HG02840 (cell line): Measurements from ENCODE around the gene CHCHD4.

Experiments
- ATAC-seq: cut with Tn5 transposase; IDR thresholded peaks from one replicate; pipeline ENCODE4 v1.9.1; 2021; ENCODE audit warnings: mild to moderate bottlenecking, moderate library complexity, moderate number of reproducible peaks; ENCODE audit not compliant: unreplicated experiment, low FRiP score

Gene CHCHD4

DNA sequence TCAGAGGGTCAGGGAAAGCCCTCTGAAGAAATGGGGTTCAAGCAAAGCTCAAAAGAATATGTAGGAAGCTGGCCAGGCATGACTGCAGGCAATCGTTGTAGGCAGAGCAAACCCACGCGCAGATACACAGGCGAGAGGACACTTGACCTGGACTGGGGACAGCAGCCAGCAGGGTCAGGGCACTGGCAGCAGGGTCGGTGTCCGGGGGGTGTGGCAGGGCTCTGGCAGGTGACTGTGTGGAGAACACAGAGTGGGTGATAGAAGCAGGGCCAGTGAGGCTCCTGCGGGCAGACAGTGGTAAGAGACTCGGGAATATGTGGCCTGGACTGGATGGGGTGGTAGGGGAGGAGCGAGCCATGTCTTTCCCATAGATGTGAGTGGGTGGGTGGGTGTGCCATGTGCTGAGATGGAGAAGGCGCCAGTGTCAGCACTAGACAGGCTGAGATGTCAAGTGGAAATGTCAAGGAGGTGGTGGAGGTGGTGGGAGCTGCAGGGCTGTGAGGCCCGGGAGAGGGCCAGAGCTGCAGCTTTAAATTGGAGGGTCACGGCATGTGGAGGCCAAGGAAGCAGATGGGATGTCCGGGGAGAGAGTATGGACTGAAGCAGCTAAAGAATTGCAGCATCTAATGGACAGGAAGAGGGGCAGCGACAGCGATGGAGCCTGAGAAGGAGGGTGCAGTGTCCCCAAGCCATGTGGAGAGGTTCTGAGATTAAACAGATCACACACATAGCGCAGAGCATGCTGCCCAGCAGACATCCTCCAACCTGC is 13.6 kb upstream of the CHCHD4 start:
- ATAC-seq, result no peak

DNA sequence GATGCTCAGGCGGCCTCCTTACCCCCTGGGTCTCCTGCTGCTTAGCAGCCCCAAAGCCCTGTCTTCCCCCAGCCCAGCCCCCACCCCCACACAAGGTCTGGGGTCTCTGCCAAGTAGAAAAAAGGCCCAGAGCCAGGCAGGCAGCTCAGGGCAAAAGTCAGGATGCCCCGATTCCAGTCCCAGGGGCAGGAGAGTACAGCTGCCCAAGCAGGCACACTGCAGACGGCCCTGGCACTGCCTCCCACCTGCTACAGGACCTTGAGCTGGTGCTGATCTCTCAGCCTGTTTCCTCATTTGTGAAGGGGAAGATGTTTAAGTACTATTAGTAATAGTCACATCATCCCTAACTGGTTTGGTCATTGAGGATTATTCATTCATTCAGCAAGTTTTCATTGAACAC is 12.8 kb upstream of the CHCHD4 start:
- ATAC-seq, result no peak

DNA sequence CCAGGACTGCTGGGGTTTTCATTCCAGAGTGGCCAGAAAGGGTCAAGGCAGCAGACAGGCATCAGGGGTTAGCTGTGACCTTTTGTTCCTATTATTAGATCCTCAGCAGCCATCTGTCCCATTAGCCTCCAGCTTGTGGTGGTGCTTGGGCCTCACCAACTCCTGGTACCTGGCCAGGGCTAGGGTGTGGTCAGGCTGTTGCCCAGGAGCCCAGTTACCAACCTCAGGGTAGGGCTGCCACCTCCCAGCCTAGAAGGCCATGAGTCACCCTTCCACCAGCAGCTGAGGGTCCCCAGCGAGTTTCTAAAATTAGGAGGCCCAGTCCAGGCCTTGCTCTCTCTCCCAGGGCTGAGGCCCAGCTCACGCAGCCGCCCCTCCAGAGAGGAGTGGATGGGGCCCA is 12.3 kb upstream of the CHCHD4 start:
- ATAC-seq, result no peak

- ATAC-seq, result no peak
Observed at GRCh38 chr3:14135581-14135980, 10.9 kb upstream of the CHCHD4 start.

- ATAC-seq, result no peak
Observed at GRCh38 chr3:14134291-14134690, 9.6 kb upstream of the CHCHD4 start.

DNA sequence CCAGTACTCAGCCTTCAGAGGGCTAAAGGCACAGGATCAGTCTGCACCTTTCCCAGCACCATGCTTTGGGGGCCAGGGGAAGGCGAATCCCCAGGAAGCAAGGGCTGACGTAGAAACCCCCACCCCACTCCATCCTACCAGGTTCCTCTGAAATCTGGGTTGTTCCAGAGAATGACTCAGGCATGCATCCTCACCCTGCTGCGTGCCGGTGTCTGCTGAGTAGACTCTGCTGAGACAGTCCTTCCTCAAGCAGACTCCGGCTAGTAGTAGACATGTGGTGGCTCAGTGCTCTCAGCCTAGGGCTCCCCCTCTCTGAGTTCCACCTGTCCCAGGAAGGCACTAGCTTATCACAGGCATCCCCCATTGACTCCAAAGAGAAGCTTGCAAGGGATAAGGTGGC is 9.2 kb upstream of the CHCHD4 start:
- ATAC-seq, result no peak

- ATAC-seq, result no peak
Observed at GRCh38 chr3:14133188-14133800, 8.6 kb upstream of the CHCHD4 start.

DNA sequence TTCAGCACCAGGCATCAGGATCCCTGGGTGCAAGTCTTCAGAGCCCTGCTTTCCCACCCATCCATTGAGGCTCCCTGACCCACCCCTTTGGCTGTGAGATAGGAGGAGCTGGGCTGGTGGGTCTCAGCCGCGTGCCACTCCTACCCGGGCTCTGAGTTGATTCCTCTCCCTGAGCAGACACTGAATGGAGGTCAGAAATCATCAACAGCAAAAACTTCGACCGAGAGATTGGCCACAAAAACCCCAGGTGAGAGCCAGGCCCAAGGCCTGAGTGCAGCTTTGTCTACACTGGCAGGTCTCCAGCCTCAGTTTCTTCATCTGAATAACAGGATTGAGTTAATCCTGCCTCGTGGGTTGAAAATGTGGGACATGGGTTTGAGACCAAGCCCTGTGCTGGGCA is 8.0 kb upstream of the CHCHD4 start:
- no peak for ATAC-seq

- no peak for ATAC-seq
Observed at GRCh38 chr3:14132120-14132519, 7.5 kb upstream of the CHCHD4 start.

DNA sequence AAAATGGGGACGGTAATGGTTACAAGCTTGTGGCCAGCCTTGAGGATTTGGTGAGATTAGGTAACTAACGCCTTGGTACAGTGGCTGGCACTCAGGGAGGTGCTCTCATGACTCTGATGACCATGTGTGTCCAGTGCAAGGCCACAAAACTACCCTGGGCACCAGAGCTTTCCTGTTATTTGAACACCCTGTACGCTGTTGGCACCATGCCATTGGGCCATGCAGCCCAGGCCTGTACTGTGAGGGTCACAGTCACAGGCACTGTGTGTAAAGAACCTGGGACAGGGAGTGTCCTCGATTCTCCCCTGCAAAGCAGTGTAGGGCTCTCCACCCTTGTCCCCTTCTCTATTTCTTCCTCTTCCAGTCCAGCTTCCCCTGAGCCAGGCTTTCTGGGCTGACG is 6.5 kb upstream of the CHCHD4 start:
- no peak for ATAC-seq

DNA sequence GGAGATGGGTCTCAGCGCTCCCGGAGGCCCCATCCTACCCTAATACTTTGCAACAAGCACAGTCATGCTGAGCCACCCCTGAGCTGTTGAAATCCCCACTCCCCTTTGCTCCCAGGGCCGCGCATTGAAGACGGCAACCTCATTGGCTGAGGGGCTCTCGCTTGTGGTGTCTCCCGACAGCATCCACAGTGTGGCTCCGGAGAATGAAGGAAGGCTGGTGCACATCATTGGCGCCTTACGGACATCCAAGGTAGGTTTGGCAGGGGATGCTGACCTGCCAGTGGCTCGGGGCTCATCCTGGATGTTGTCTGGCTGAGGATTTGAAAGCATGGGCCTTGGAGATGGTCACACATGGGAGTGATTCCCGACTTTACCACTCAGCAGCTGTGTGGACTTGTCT is 6.0 kb upstream of the CHCHD4 start:
- ATAC-seq, result no peak

DNA sequence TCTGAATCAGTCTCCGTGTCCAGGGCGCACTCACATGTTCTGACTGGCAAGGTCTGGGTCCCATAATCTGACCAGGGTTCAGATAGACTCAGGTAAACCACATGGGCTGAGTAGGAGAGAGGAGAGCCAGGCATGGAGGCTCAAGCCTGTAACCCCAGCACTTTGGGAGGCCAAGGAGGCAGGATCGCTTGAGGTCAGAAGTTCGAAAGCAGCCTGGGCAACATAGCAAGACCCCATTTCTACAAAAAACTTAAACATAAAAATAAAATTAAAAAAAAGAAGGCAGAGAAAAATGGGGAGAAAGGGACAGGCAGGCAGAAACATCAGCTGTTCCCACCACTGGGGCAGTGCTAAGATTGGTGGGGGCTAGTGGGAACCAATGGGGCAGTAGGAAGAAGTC is 5.6 kb upstream of the CHCHD4 start:
- ATAC-seq, result no peak

- ATAC-seq, result no peak
Observed at GRCh38 chr3:14129296-14129695, 4.6 kb upstream of the CHCHD4 start.

GRCh38 chr3:14128724-14129123 is 4.1 kb upstream of the CHCHD4 start:
- no peak for ATAC-seq

GRCh38 chr3:14127516-14128161 is 3.0 kb upstream of the CHCHD4 start:
- no peak for ATAC-seq

DNA sequence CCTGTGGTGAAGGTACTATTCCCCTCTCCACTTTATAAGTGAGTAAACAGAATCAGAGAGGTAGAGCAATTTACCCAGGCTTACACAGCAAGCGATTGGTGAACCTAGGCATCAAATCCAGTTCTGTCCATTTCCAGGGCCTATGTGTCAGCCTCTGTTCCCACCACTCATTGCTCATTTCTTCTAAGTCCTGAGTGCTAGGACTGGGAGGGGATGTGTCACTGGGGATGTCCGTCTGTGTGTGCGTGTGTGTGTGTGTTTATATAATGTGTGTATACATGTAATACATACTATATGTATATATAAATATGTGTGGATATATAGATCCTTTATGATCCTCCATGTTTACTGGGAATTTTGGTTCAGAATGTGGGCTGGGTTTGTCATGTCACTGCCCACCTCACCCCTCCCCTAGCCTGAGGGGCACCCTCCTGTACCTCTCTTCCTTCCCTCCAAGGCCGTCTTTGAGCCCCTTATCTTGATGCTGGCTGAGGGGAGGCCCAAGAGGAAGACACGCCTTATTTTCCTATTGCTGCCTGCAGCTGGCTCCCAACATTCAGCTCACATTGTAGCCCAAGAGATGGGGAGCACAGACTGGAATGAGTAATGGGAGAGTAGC is 2.3 kb upstream of the CHCHD4 start:
- ATAC-seq, result no peak

DNA sequence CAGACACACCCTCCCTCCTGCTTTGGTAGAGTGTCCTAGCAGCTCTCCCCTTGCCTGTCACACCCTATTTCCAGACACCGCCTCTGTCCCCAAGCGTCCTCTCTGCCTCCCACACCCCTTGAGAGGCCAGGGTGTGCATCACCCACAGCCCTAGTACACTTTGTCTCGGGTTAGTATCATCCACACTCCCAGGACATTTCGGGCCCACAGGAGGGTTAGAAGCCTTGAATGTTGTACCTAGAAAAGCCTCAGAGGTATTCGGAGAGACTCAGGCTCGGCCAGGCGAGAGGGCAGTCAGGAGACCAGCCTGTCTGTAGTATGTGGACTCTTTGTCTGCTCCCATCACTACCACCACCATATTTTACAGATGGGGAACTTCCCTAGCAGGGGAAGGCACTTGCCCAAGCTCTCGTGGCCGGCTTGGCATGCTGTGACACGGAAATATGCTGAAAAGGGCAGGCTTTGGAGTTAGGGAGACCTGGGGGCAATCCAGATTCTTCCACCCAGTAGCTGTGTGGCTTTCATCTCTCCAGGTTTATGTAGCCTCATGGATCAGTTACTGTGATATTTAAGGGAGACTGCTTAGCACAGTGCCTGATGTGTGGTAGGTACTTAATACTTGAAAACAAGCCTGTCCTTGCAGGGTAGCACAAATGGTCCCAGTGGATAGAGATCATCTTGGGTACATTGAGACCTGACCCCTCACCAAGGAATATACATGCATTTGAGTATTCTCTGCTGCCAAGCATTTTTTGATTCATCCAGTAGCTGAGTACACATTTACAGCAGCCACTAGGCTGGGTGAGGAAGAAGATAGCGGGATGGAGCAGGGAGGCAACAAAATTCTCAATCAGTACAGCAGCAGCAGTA is 1.6 kb upstream of the CHCHD4 start:
- ATAC-seq, result no peak

DNA sequence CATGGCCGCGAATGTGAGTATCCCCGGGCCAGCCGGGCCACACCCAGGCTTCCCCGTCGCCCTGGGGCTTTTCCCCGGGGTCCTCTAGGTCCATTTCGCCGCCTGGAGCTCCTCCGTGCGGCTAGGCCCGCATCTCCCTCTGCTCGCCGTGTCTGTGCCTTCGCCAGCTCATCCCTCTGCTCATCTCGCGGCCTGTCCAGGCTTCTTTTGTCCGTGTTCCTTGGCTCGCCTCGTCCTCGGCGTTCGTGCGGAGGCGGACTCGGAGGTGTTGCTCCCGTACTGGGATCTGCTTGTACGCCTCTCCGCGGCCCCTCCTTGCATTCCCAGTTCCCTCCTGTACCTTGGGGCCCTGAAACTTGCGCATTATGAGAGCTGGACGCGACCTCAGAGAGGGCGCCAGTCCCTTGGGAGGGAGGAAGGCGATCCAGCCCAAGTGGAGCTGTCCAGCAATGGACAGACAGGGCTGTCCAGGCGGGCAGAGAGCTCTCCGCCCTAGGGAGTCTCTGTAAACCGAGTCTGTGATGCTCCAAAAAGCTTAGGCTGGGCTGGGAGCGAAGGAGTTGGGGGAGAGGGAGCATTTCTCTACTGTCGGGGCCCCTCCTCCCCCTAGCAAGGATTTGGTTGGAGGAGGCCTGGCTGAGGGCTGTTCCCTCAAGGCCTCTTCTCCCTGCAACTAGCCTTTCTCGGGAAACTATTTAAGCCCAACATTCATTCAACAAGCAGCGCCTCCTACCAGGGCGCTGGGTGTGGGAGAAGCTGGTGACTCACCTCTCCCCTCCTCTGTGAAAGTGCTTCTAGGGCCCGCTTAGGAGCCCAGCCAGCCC is 735 bp upstream of the CHCHD4 start:
- ATAC-seq, result peak; percentile 20

GRCh38 chr3:14124223-14124614 is 451 bp downstream of the CHCHD4 start:
- peak; percentile 56 for ATAC-seq
